ENCODE data around the gene PIGP. TPM values are rescaled to one million over a fixed set of nuclear protein-coding genes. Genes with fewer than 3 reads are reported as not detected.

Gene PIGP
- total and polyA plus RNA-seq, 2 of the 8 experiments (the other 6 are each of a cell fraction or from before 2014, with no cell fraction given), result 11.3 to 18.0 TPM

GRCh38 chr21:37101384-37101783, 28.5 kb upstream of the PIGP start:
- TF ChIP-seq BCL11A (IDR thresholded peaks at IDR 0.05; ENCODE audit: low read depth in 2 of 2, low read length in 2 of 2) (no peak), CREB1 (IDR thresholded peaks at IDR 0.05) (no peak), BACH1 (IDR thresholded peaks at IDR 0.05; ENCODE audit: low read length) (no peak), NANOG (IDR thresholded peaks at IDR 0.05; ENCODE audit: insufficient read depth, low read depth, low read length, poor library complexity, severe bottlenecking) (no peak), JUND (IDR thresholded peaks at IDR 0.05; ENCODE audit: low read length) (no peak), KDM1A (IDR thresholded peaks at IDR 0.05; ENCODE audit: borderline replicate concordance, low read length) (no peak), ATF3 (IDR thresholded peaks at IDR 0.05; ENCODE audit: insufficient read depth, low read depth, low read length) (no peak), SRF (IDR thresholded peaks at IDR 0.05; ENCODE audit: low read depth, low read length) (no peak)
- TF ChIP-seq, protein P1, sequence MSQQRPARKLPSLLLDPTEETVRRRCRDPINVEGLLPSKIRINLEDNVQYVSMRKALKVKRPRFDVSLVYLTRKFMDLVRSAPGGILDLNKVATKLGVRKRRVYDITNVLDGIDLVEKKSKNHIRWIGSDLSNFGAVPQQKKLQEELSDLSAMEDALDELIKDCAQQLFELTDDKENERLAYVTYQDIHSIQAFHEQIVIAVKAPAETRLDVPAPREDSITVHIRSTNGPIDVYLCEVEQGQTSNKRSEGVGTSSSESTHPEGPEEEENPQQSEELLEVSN (IDR thresholded peaks at IDR 0.05), result no peak
- TF ChIP-seq, protein P2, sequence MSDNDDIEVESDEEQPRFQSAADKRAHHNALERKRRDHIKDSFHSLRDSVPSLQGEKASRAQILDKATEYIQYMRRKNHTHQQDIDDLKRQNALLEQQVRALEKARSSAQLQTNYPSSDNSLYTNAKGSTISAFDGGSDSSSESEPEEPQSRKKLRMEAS (IDR thresholded peaks at IDR 0.05), result no peak
- Histone ChIP-seq H3K4me1 (replicated peaks in 1 of 4; ENCODE audit: control insufficient read depth in 3 of 4, insufficient read depth in 4 of 4, low read length in 3 of 4) (no peaks in the 10 kb centered on the region), H3K4me2 (ENCODE audit: insufficient read depth in 1 of 2, low read depth in 2 of 2, low read length in 2 of 2) (no peak overlapping the region), H3K36me3 (ENCODE audit: control insufficient read depth in 2 of 4, insufficient read depth in 4 of 4, low read length in 3 of 4) (peaks cover 0 to 5% (median 2%) of the 10 kb centered on the region in 4 experiments; a peak in 3 of 8 replicates), H3K4me3 (ENCODE audit: extremely low read depth in 1 of 4, insufficient read depth in 2 of 4, low read depth in 3 of 4, low read length in 4 of 4) (no peak overlapping the region), H2BK20ac (ENCODE audit: low read length) (no peak overlapping the region), H3K23ac (ENCODE audit: insufficient read length) (no peak overlapping the region), H2BK5ac (ENCODE audit: low read depth, low read length) (no peak overlapping the region), H2AK5ac (ENCODE audit: low read depth, low read length) (no peak overlapping the region), H3K79me2 (ENCODE audit: control insufficient read depth in 1 of 2, insufficient read depth in 2 of 2, low read length in 2 of 2) (no peaks in the 10 kb centered on the region), H2BK12ac (ENCODE audit: low read depth, low read length) (no peak overlapping the region), H3K27me3 (replicated peaks in 1 of 4; ENCODE audit: control insufficient read depth in 3 of 4, extremely low read depth in 1 of 4, insufficient read depth in 3 of 4, low read length in 3 of 4) (no peaks in the 10 kb centered on the region), H3K23me2 (ENCODE audit: low read depth, low read length) (no peaks in the 10 kb centered on the region; the same call in 1 of the 2 replicates), H3K18ac (ENCODE audit: extremely low read depth, low read length) (no peak overlapping the region), H4K91ac (replicated peaks; ENCODE audit: insufficient read length, low read length) (no peak overlapping the region), H3K9ac (replicated peaks in 1 of 4; ENCODE audit: extremely low read depth in 1 of 4, low read depth in 3 of 4, low read length in 3 of 4) (no peak overlapping the region), H3K9me3 (ENCODE audit: insufficient read depth in 2 of 2, low read depth in 1 of 2, low read length in 1 of 2) (no peaks in the 10 kb centered on the region), H3K4ac (replicated peaks; ENCODE audit: insufficient read length, low read depth, low read length) (no peak overlapping the region), H4K8ac (ENCODE audit: extremely low read depth, insufficient read depth, low read length) (no peak overlapping the region), H3K56ac (replicated peaks; ENCODE audit: insufficient read length, low read depth, low read length) (no peak overlapping the region), H4K5ac (ENCODE audit: insufficient read length, low read depth, low read length) (no peak overlapping the region), H4K20me1 (replicated peaks in 1 of 2; ENCODE audit: control insufficient read depth in 1 of 2, insufficient read depth in 2 of 2, low read length in 2 of 2) (peaks cover 0 to 1% of the 10 kb centered on the region in 2 experiments), H3K27ac (ENCODE audit: low read depth, low read length) (no peak overlapping the region), H3K14ac (ENCODE audit: insufficient read length) (no peak overlapping the region), H2BK15ac (ENCODE audit: low read length) (no peak overlapping the region), H2AFZ (ENCODE audit: low read length) (no peak overlapping the region), H3K79me1 (ENCODE audit: low read depth, low read length) (no peaks in the 10 kb centered on the region), H2BK120ac (replicated peaks; ENCODE audit: low read depth, low read length) (no peak overlapping the region)
- WGBS, 2 experiments (ENCODE audit: extremely low coverage in 1 of 2, insufficient coverage in 1 of 2, insufficient read length in 1 of 2, insufficient replicate concordance in 2 of 2, low coverage in 1 of 2, low lambda C conversion rate in 2 of 2, missing lambda C conversion rate in 1 of 2), result 74% methylated on average over 1 of the region's 1 CpG; no CpG with 5 or more reads in 1 of the 2 experiments
- CTCF ChIA-PET (ENCODE audit: partially characterized antibody), result no interaction called here
- POLR2A ChIA-PET (ENCODE audit: partially characterized antibody), result no interaction called here
- FAIRE-seq (no peak), DNase-seq (ENCODE audit: low read depth in 1 of 2, low spot score in 2 of 2) (no peak)

Measured in H1 (cell line).